Muscle of leg (tissue), 16 donors: ENCODE data around the gene CYTL1. TPM values are rescaled to one million over a fixed set of nuclear protein-coding genes. Genes with fewer than 3 reads are reported as not detected.
"Not testable (repeated sequence)": the region's sequence is repeated elsewhere in the genome, so short reads cannot be mapped to it uniquely, and the experiment has no call there.

Source experiments
- DNase-seq: peaks from one replicate; pipeline ENCODE4 v3.0.0; 2013
- H3K27ac ChIP-seq: one replicate; pipeline ENCODE4 v1.5.1; 2013; ENCODE audit warnings: mild to moderate bottlenecking, low read length, control low read depth
- H3K27me3 ChIP-seq: one replicate; pipeline ENCODE4 v1.6.1; 2013; ENCODE audit warnings: low read length; ENCODE audit not compliant: control insufficient read depth, insufficient read depth
- H3K36me3 ChIP-seq: one replicate; pipeline ENCODE4 v1.6.1; 2013; ENCODE audit warnings: low read length; ENCODE audit not compliant: control insufficient read depth, insufficient read depth
- H3K4me1 ChIP-seq: one replicate; pipeline ENCODE4 v1.6.1; 2013; ENCODE audit warnings: low read length; ENCODE audit not compliant: control insufficient read depth, insufficient read depth
- H3K4me3 ChIP-seq: one replicate; pipeline ENCODE4 v1.5.1; 2013; ENCODE audit warnings: low read length, control low read depth
- H3K9me3 ChIP-seq: replicated peaks from 2 replicates; pipeline ENCODE4 v1.6.1; 2013; ENCODE audit warnings: low read depth, low read length; ENCODE audit not compliant: control insufficient read depth
- WGBS: methylation state at CpG from one replicate; pipeline ENCODE4 v1.1.5; 2013; ENCODE audit warnings: missing lambda C conversion rate; ENCODE audit not compliant: insufficient coverage; 5-methylcytosine and 5-hydroxymethylcytosine counted together
- long read RNA-seq, 11 donors: transcript quantifications; one replicate each; lab custom pipeline, GENCODE V29; 2026
- polyA plus RNA-seq, 8 donors: library from polyadenylated mRNA; unstranded; fragments of 120-200 nt; gene quantifications; one replicate each; pipeline versions ENCODE4 v1.2.1 to v1.2.3, GENCODE V29; 2013; ENCODE audit warnings: inconsistent platforms in 1 of 8, low replicate concordance in 1 of 8; ENCODE audit not compliant: insufficient read length in 8 of 8, insufficient read depth in 1 of 8
- total RNA-seq: library from RNA; stranded (reverse); fragments of 120-200 nt; gene quantifications from one replicate; pipeline ENCODE4 v1.2.4, GENCODE V29; 2013

CYTL1 gene, protein sequence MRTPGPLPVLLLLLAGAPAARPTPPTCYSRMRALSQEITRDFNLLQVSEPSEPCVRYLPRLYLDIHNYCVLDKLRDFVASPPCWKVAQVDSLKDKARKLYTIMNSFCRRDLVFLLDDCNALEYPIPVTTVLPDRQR
- 11.0 TPM for total RNA-seq
- 10 to 100 TPM in 4 of 8 donors, 1 to 10 TPM in 4; 5.0 to 39.5 (median 9.9) TPM for polyA plus RNA-seq
- long read RNA-seq, donor 1: 0 reads
- long read RNA-seq, donor 2, partial matches to known transcripts: 0 of 2 reads
- long read RNA-seq, donor 2, other reads (novel, unspliced or antisense): 0 of 2 reads
- long read RNA-seq, donor 3, transcript CYTL1-201 (4 exons, 1,003 nt): major isoform, 7 of 7 reads
- long read RNA-seq, donor 3, partial matches to known transcripts: 0 of 7 reads
- long read RNA-seq, donor 3, other reads (novel, unspliced or antisense): 0 of 7 reads
- long read RNA-seq, donor 4, partial matches to known transcripts: 0 of 2 reads
- long read RNA-seq, donor 4, other reads (novel, unspliced or antisense): 0 of 2 reads
- long read RNA-seq, donor 5, transcript CYTL1-201 (4 exons, 1,003 nt): major isoform, 42 of 55 reads
- long read RNA-seq, donor 5, partial matches to known transcripts: 12 of 55 reads
- long read RNA-seq, donor 5, other reads (novel, unspliced or antisense): 0 of 55 reads
- long read RNA-seq, donor 6, transcript CYTL1-201 (4 exons, 1,003 nt): major isoform, 7 of 7 reads
- long read RNA-seq, donor 6, partial matches to known transcripts: 0 of 7 reads
- long read RNA-seq, donor 6, other reads (novel, unspliced or antisense): 0 of 7 reads
- long read RNA-seq, donor 7, partial matches to known transcripts: 0 of 3 reads
- long read RNA-seq, donor 7, other reads (novel, unspliced or antisense): 0 of 3 reads
- long read RNA-seq, donor 8, transcript CYTL1-201 (4 exons, 1,003 nt): major isoform, 5 of 5 reads
- long read RNA-seq, donor 8, partial matches to known transcripts: 0 of 5 reads
- long read RNA-seq, donor 8, other reads (novel, unspliced or antisense): 0 of 5 reads
- long read RNA-seq, donor 9, transcript CYTL1-201 (4 exons, 1,003 nt): major isoform, 7 of 7 reads
- long read RNA-seq, donor 9, partial matches to known transcripts: 0 of 7 reads
- long read RNA-seq, donor 9, other reads (novel, unspliced or antisense): 0 of 7 reads
- long read RNA-seq, donor 10, partial matches to known transcripts: 0 of 4 reads
- long read RNA-seq, donor 10, other reads (novel, unspliced or antisense): 0 of 4 reads
- long read RNA-seq, donor 11, transcript CYTL1-201 (4 exons, 1,003 nt): major isoform, 10 of 10 reads
- long read RNA-seq, donor 11, partial matches to known transcripts: 0 of 10 reads
- long read RNA-seq, donor 11, other reads (novel, unspliced or antisense): 0 of 10 reads

DNA sequence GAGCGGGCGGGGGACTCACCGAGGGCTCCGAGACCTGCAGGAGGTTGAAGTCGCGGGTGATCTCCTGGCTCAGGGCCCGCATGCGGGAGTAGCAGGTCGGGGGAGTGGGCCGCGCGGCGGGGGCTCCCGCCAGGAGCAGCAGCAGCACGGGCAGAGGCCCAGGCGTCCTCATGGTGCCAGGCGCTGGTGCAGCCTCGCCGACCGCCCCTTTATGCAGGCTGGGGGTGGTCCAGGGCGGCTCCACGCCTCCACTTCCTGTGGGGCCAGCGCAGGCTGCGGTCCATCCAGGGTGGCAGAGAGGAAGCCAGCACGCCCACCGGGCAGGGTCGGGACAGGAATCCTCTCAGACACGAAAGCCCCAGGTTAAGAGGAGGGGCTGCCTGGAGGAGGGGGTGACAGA is at the start of gene CYTL1:
Gene CYTL1, minus strand, starts transcription at position 185 of the 400 bp plus-strand sequence. Its CDS starts 13 bp downstream, at position 172.
- peak within 1 kb of the TSS; percentile 10 for H3K4me3 ChIP-seq
- DNase-seq: no peak
- H3K27me3 ChIP-seq: peaks cover 9% of the 10 kb centered on the region
- peaks cover 8% of the 10 kb centered on the region for H3K4me1 ChIP-seq
- WGBS: under 1% methylated on average over 24 of the region's 28 CpGs
- H3K9me3 ChIP-seq: peaks cover 5% of the 10 kb centered on the region
- H3K36me3 ChIP-seq: no peaks in the 10 kb centered on the region
- H3K27ac ChIP-seq: no peak within 1 kb of the TSS

DNA sequence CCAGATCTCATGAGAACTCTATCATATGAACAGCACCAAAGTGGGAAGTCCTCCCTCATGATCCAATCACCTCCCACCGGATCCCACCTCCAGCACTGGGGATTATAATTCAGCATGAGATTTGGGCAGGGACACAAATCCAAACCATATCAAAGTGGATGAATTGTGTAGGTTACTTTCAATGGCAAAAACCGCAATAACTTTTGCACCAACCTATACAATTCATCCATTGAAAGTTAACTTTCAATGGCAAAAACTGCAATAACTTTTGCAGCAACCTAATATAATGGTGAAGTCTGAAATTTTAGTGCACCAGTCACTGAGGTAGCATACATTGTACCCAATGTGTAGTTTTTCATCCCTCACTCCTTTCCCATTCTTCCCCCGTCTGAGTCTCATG is 48.6 kb upstream of the CYTL1 start:
- H3K27me3 ChIP-seq: no peaks in the 10 kb centered on the region
- no peaks in the 10 kb centered on the region for H3K36me3 ChIP-seq
- no CpG with 5 or more reads among the region's 3 CpGs for WGBS
- H3K27ac ChIP-seq: no peak overlapping the region
- no peaks in the 10 kb centered on the region for H3K4me1 ChIP-seq
- no peaks in the 10 kb centered on the region for H3K9me3 ChIP-seq
- no peak for DNase-seq
- no peak overlapping the region for H3K4me3 ChIP-seq

DNA sequence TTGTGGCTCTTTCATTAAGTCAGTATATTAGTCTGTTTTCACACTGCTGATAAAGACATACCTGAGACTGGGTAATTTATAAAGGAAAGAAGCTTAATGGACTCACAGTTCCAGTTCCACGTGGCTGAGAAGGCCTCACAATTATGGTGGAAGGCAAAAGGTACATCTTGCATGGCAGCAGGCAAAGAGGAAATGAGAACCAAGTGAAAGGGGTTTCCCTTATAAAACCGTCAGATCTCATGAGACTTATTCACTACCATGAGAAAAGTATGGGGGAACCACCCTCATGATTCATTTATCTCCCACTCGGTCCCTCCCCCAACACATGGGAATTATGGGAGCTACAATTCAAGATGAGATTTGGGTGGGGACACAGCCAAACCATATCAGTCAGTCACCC is 47.7 kb upstream of the CYTL1 start:
- not testable (repeated sequence) for H3K27ac ChIP-seq, H3K4me3 ChIP-seq, H3K9me3 ChIP-seq, H3K4me1 ChIP-seq, H3K27me3 ChIP-seq, DNase-seq, H3K36me3 ChIP-seq
- WGBS: 67% methylated on average over 1 of the region's 3 CpGs

DNA sequence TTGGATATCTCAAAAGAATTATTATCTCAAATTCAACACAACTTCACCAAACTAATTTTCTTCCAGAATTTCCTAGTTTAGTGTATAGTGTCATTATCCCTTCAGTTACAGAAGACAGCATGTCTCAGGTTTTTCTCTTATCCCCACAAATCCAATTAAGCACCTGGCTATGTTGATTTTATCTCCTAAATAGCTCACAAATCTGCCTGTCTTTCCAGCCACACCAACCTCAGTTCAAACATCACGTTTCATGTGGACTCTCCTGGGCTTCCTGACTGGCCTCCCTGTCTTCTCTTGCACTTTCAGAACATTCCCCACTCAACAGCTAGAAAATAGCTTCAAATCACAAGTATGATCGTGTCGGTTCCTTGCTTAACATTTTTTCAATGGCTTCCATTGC is 46.8 kb upstream of the CYTL1 start:
- no peaks in the 10 kb centered on the region for H3K9me3 ChIP-seq
- H3K27ac ChIP-seq: no peak overlapping the region
- no peaks in the 10 kb centered on the region for H3K36me3 ChIP-seq
- H3K4me1 ChIP-seq: no peaks in the 10 kb centered on the region
- H3K4me3 ChIP-seq: no peak overlapping the region
- 65% methylated on average over 3 of the region's 3 CpGs for WGBS
- DNase-seq: no peak
- H3K27me3 ChIP-seq: no peaks in the 10 kb centered on the region

DNA sequence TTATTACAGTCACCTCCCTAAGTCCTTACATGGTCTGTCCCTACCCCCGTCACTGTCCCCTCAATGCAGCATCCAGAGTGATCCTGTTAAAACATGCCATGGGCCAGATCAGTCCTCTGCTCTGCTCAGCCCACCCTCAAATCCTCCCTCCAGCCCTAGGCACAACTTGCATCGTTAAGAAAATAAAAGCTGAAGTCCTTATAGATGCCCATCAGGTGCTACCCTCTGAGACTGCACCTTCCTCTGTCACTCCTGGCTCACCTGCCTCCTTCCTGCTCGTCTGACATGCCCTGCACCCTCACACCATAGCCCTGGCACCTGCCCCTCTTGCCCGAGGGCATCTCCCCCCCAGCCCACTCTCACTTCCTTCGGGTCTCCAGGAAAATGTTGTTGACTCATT is 36.2 kb upstream of the CYTL1 start:
- no peak overlapping the region for H3K4me3 ChIP-seq
- peaks cover 13% of the 10 kb centered on the region for H3K4me1 ChIP-seq
- 71% methylated on average over 5 of the region's 5 CpGs for WGBS
- no peaks in the 10 kb centered on the region for H3K36me3 ChIP-seq
- no peak for DNase-seq
- H3K27ac ChIP-seq: no peak overlapping the region
- peaks cover 4% of the 10 kb centered on the region for H3K9me3 ChIP-seq
- H3K27me3 ChIP-seq: peaks cover 15% of the 10 kb centered on the region

DNA sequence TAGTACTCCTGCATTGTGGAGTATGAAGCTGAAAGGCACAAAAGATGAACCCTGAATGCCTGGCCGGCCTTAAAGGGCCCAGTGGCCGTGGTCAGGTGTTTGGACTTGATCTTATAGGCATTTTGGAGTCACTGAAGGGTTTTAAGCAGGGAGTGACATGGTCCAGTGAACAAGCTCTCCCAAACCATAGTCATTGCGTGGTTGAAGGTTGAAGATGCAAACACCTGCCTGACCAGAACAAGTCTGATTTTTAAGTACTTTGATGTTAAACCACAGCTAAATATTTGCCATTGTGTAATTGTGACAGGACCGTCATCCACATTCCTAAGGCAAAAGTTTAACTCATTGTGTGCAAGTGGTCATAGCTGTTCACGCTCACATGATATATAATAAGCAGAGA is 35.3 kb upstream of the CYTL1 start:
- WGBS: 90% methylated on average over 2 of the region's 5 CpGs
- no peak for DNase-seq
- Histone ChIP-seq H3K27me3 (peaks cover 15% of the 10 kb centered on the region), H3K9me3 (no peaks in the 10 kb centered on the region), H3K4me3 (no peak overlapping the region), H3K36me3 (no peaks in the 10 kb centered on the region), H3K27ac (no peak overlapping the region), H3K4me1 (peaks cover 13% of the 10 kb centered on the region)

DNA sequence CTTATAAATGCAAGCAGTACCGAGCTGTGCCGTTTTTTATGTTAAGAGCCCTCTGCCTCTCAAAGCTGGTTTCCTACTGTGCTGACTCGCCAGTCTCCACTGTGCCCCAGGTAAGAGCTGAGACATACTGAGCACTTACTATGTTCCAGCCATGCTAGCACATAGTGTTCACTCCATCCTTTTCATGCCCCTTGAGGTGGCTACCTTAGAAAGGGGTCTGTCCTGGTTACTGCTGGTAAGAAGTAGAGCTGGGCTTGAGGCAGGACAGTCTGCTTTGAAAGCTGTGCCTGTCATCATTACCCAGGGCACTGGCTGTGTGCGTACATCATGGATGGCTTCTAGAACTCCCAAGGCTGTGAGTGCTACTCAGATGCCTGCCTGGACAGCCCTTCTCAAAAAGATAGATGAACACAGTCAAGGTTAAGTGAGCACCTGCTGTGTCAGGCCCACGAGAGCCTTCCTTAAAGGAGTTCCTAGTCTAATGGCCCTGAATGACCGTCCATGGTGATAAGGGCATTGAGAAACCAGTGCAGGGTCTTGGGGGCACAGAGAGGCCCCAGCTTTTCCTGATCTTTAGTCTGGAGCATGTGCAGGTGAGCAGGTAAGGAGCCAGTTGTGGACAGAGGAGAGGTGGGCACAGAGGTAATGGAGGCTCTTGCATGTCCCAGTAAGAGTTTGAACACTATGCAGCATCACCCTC is 33.6 kb upstream of the CYTL1 start:
- peaks cover 15% of the 10 kb centered on the region for H3K27me3 ChIP-seq
- DNase-seq: no peak
- 69% methylated on average over 5 of the region's 6 CpGs for WGBS
- no peaks in the 10 kb centered on the region for H3K9me3 ChIP-seq
- H3K4me3 ChIP-seq: peak overlapping the region; percentile 66
- H3K27ac ChIP-seq: no peak overlapping the region
- H3K4me1 ChIP-seq: peaks cover 13% of the 10 kb centered on the region
- no peaks in the 10 kb centered on the region for H3K36me3 ChIP-seq

DNA sequence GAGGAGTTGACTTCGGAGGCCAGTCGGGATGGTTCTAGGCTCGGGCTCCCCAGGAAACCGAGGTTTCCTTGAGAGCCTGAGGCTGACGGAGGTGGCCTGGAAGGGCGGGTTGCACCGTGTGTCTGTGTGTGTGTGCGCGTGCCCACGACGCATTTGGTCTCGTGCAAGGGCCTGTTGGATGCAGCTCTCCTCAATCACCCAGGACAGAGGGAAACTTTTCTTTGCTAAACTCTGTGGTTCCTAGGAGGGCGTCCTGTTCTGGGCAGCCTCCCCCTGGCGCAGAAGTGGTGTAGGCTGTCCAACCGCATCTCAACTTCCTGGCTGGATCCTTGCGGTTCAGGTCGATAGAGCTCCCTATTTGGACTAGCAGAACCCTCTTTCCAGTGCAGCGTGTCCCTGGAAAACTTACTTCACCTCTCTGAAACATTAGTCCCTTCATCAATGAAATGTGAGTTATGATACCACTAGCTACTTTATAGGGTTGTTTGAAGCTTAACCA is 33.0 kb upstream of the CYTL1 start:
- 17% methylated on average over 9 of the region's 18 CpGs for WGBS
- Histone ChIP-seq H3K4me1 (peaks cover 13% of the 10 kb centered on the region), H3K36me3 (no peaks in the 10 kb centered on the region), H3K4me3 (peak overlapping the region; percentile 66), H3K27me3 (peaks cover 15% of the 10 kb centered on the region), H3K27ac (no peak overlapping the region), H3K9me3 (no peaks in the 10 kb centered on the region)
- peak; percentile 26 for DNase-seq
